Measurements from ENCODE around the gene IPO8. TPM values are rescaled to one million over a fixed set of nuclear protein-coding genes. Genes with fewer than 3 reads are reported as not detected.

The IPO8 gene
- total RNA-seq, 1 experiment from 2014 or later, result 50.4 TPM

- no peak overlapping the region for H3K27ac Mint-ChIP-seq (ENCODE audit: unreplicated experiment)
- H3K4me3 ChIP-seq (ENCODE audit: low read depth, low read length), result no peak overlapping the region
- no peak for DNase-seq
- no peaks in the 10 kb centered on the region for H3K4me1 Mint-ChIP-seq (ENCODE audit: low read depth, unreplicated experiment)
- H3K4me1 ChIP-seq, result no peaks in the 10 kb centered on the region
- no peaks in the 10 kb centered on the region for H3K27me3 Mint-ChIP-seq (ENCODE audit: insufficient read depth, unreplicated experiment)
- H3K36me3 Mint-ChIP-seq (ENCODE audit: insufficient read depth, unreplicated experiment), result peaks cover 10% of the 10 kb centered on the region
- ChIA-PET CTCF (no interaction called here), POLR2A (no interaction called here)
- H3K9me3 ChIP-seq, result no peaks in the 10 kb centered on the region
- H3K36me3 ChIP-seq (ENCODE audit: control insufficient read depth, insufficient read depth, low read length), result peaks cover 2% of the 10 kb centered on the region
- no peak for TF ChIP-seq CTCF (IDR thresholded peaks at IDR 0.05; ENCODE audit: insufficient read depth in 1 of 2, low read depth in 1 of 2, low read length in 1 of 2, severe bottlenecking in 1 of 2, unreplicated experiment in 1 of 2)
- no peak overlapping the region for H3K4me3 Mint-ChIP-seq (ENCODE audit: unreplicated experiment)
- no peaks in the 10 kb centered on the region for H3K9me3 Mint-ChIP-seq (ENCODE audit: unreplicated experiment)
- intact Hi-C loops (cut with micrococcal nuclease; ENCODE audit: unreplicated experiment), result no loop called here
- BruUV-seq (replicated peaks), result no TSS peak
- no peaks in the 10 kb centered on the region for H3K27me3 ChIP-seq (replicated peaks; ENCODE audit: control insufficient read depth, insufficient read depth, low read length)
Observed at GRCh38 chr12:30630076-30630978, 65.3 kb downstream of the IPO8 start.

- no peaks in the 10 kb centered on the region for H3K27me3 ChIP-seq (replicated peaks; ENCODE audit: control insufficient read depth, insufficient read depth, low read length)
- Mint-ChIP-seq H3K27ac (ENCODE audit: unreplicated experiment) (no peak overlapping the region), H3K27me3 (ENCODE audit: insufficient read depth, unreplicated experiment) (no peaks in the 10 kb centered on the region), H3K9me3 (ENCODE audit: unreplicated experiment) (peaks cover 9% of the 10 kb centered on the region), H3K4me3 (ENCODE audit: unreplicated experiment) (no peak overlapping the region), H3K4me1 (ENCODE audit: low read depth, unreplicated experiment) (no peaks in the 10 kb centered on the region), H3K36me3 (ENCODE audit: insufficient read depth, unreplicated experiment) (peaks cover 16% of the 10 kb centered on the region)
- peaks cover 2% of the 10 kb centered on the region for H3K36me3 ChIP-seq (ENCODE audit: control insufficient read depth, insufficient read depth, low read length)
- H3K9me3 ChIP-seq, result no peaks in the 10 kb centered on the region
- intact Hi-C loops (cut with micrococcal nuclease; ENCODE audit: unreplicated experiment), result no loop called here
- H3K4me3 ChIP-seq (ENCODE audit: low read depth, low read length), result no peak overlapping the region
- POLR2A ChIA-PET, result no interaction called here
- H3K4me1 ChIP-seq, result no peaks in the 10 kb centered on the region
- no peak for TF ChIP-seq CTCF (IDR thresholded peaks at IDR 0.05; ENCODE audit: insufficient read depth in 1 of 2, low read depth in 1 of 2, low read length in 1 of 2, severe bottlenecking in 1 of 2, unreplicated experiment in 1 of 2)
- BruUV-seq (replicated peaks), result no TSS peak
- CTCF ChIA-PET, result no interaction called here
- DNase-seq, result no peak
Observed at GRCh38 chr12:30626847-30627246, 68.8 kb downstream of the IPO8 start.

- peaks cover 6% of the 10 kb centered on the region for H3K36me3 Mint-ChIP-seq (ENCODE audit: insufficient read depth, unreplicated experiment)
- no peak for DNase-seq
- no TSS peak for BruUV-seq (replicated peaks)
- POLR2A ChIA-PET, result no interaction called here
- no peaks in the 10 kb centered on the region for H3K27me3 ChIP-seq (replicated peaks; ENCODE audit: control insufficient read depth, insufficient read depth, low read length)
- no peaks in the 10 kb centered on the region for H3K9me3 ChIP-seq
- H3K4me1 Mint-ChIP-seq (ENCODE audit: low read depth, unreplicated experiment), result no peaks in the 10 kb centered on the region
- H3K36me3 ChIP-seq (ENCODE audit: control insufficient read depth, insufficient read depth, low read length), result no peaks in the 10 kb centered on the region
- no peak overlapping the region for H3K27ac Mint-ChIP-seq (ENCODE audit: unreplicated experiment)
- H3K4me1 ChIP-seq, result no peaks in the 10 kb centered on the region
- H3K4me3 Mint-ChIP-seq (ENCODE audit: unreplicated experiment), result no peak overlapping the region
- CTCF ChIA-PET, result no interaction called here
- TF ChIP-seq CTCF (IDR thresholded peaks at IDR 0.05; ENCODE audit: insufficient read depth in 1 of 2, low read depth in 1 of 2, low read length in 1 of 2, severe bottlenecking in 1 of 2, unreplicated experiment in 1 of 2), result no peak
- no peaks in the 10 kb centered on the region for H3K27me3 Mint-ChIP-seq (ENCODE audit: insufficient read depth, unreplicated experiment)
- intact Hi-C loops (cut with micrococcal nuclease; ENCODE audit: unreplicated experiment), result no loop called here
- H3K4me3 ChIP-seq (ENCODE audit: low read depth, low read length), result no peak overlapping the region
- peaks cover 9% of the 10 kb centered on the region for H3K9me3 Mint-ChIP-seq (ENCODE audit: unreplicated experiment)
Observed at GRCh38 chr12:30624009-30624408, 71.7 kb downstream of the IPO8 start.

Measured in Caco-2 (cell line).